ENCODE data around the gene ZNF212.

ZNF212 gene

DNA sequence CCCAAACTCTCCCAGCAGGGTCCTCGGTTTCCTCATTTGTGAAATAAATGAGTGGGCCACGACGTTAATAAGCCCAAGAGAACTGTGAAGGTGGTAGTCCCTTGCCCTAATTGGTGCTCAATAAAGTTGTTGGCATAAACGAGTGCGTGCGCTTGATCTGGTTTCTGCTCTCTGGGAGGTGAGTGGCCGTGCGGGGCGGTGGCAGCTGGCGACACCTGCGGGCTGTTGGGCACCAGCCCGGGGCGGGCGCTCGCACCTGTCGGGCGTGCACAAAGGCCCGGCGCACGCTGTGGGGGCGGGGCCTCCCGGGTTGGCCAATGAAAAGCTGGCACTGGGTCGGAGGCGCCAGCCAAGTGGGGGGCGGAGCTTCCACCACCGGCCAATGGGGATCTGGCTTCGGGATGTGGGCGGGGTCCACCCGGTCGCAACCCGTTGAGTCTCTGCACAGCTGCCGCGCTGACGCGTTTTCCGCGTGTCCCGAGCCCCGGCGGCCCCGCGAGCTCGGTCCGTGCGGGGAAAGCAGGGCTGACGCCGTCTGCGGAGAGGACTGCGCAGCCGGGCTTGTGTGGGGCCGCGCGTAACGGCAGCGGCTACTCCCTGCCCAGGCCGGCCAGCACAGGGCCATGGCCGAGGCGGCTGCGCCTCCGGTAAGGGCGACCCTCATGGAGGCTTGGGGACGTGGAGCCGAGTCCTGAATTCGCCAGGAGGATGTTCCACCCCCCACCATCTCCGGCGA lies 45.6 kb downstream of the ZNF212 start:
- DNase-seq (ENCODE audit: low read depth in 2 of 2), result peak; percentile 44 to 55

DNA sequence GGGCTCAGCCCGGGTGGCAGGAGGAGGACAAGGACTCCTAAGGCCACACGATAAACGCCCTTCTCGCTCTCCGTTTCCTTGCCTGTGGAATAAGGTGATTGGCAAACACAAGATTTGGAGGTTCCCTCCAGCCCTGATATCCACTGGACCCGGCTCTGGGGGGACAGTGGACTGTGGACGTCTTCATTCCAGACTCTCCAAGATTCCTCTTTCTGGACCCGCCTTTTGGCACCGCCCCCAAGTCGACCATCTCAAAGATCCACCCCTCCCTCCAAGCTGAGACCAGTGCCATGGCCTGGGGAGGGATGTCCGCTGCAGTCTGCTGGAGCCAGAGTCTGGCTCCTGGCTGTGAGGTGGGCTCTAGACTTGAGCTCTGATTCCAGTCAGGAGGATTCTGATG lies 46.2 kb downstream of the ZNF212 start:
- no peak for DNase-seq (ENCODE audit: low read depth in 2 of 2)

DNA sequence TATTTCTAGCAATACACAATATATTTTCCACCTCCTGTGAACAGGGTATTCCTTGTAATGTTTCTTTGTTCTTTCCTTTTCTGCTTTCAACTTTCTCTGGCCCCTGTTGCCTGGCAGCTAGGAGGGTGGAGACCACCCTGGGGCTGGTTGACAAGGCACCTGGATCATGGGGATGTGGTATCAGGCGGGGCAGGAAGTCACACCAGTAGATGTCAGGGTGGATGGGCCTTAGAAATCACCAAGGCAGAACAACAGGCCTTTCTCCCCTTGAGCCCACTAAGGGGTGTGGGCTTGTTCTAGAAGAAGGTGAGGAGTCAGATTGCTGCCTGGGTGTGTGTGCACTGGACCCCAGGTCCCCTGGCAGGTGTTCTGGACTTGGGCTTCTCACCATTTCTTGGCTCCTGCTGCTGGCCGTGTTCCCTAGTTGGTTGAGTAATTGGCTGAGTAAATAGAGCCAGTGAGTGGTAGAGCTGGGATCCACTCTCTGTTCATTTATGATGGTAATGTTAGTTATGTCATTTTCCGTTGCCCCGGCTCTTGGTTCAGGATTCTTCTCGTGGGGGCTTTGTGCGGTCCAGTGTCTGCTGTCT lies 47.5 kb downstream of the ZNF212 start:
- no peak for DNase-seq (ENCODE audit: low read depth in 2 of 2)

DNA sequence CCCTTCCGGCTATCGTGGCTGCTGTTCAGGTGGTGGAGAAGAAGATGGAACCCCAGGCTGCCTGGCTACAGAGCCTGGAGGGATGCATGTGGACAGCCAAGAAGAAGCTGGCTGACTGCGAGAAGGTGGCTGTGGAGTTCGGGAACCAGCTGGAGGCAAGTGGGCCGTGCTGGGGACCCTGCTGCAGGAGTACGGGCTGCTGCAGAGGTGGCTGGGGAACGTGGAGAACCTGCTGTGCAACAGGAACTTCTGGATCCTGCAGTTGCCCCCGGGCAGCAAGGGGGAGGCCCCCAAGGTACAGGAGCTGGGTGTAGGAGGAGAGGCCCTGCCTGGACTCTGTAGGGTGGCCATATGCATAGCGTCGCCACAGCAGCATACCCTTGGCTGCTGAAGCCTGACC lies 48.2 kb downstream of the ZNF212 start:
- DNase-seq (ENCODE audit: low read depth in 2 of 2), result no peak

DNA sequence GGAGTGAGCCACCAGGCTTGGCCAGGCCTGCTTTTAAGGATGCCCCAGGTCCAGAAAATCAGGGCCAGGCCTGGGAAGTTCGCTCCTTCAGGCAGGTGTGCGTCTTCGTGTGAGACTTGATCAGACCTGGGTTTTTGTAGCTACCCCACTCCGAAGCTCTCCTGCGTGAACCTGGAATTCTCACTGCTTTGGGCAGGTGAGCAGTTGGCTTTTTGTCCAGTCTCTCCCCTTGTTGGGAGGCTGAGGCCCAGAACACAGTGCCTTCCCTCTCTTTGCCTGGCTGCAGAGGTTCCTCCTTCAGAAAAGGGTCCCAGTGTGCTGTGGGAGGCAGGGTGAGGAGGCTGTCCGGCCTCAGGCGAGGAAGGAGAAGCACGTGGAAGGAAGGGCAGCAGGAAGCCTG lies 49.8 kb downstream of the ZNF212 start:
- no peak for DNase-seq (ENCODE audit: low read depth in 2 of 2)

DNA sequence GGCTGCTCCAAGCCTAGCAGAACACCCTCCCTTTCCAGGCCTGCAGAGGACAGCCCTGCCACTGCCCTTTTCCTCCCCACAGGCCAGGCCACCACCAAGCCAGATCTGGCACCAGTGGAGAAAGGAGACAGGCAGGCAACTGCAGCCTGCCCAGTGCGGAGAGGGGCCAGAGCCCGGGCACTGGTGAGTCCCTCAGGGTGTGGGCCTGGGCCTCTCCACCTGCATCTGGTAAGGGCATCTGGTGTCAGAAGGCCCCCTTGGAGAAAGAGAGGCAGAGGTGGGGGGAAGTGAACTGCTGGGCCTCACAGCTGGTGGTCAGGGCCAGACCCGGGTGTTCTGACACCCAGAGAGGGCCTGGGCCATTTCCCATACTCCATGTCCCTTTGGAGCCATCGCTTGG lies 50.4 kb downstream of the ZNF212 start:
- no peak for DNase-seq (ENCODE audit: low read depth in 2 of 2)

DNA sequence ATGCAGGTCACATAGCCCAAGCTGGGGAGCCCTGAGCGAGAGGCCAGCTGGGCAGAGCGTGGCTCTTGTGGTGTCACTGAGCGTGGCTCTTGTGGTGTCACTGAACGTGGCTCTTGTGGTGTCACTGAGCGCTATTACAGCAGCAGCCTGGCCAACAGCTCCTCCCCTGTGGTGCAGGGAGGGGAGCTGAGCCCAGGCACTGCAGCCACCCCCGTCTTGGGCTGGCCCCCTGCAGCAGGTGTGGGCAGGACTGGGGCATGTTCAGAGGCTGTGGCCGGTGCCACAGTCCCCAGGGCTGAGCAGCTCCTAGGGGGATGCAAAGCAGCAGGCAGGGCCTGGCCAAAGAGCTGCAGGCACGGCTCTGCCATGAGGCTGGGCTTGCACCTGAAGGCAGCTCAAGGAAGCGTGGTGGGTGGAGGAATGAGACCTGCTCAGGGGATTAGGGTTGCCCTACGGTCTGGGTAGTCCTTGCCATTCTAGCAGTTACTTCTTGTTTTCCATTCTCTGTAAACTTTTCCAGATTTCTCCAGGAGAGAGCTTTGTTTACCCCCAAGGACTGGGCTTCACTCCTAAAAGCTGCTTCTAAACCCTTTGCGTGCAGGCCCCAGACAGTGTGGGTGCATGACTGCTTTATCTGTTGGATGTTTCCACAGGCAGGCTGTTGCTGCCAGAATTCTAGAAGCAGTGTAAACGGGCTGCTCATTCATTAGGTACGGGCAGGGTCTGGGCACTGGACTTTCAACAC lies 51.8 kb downstream of the ZNF212 start:
- no peak for DNase-seq (ENCODE audit: low read depth in 2 of 2)

DNA sequence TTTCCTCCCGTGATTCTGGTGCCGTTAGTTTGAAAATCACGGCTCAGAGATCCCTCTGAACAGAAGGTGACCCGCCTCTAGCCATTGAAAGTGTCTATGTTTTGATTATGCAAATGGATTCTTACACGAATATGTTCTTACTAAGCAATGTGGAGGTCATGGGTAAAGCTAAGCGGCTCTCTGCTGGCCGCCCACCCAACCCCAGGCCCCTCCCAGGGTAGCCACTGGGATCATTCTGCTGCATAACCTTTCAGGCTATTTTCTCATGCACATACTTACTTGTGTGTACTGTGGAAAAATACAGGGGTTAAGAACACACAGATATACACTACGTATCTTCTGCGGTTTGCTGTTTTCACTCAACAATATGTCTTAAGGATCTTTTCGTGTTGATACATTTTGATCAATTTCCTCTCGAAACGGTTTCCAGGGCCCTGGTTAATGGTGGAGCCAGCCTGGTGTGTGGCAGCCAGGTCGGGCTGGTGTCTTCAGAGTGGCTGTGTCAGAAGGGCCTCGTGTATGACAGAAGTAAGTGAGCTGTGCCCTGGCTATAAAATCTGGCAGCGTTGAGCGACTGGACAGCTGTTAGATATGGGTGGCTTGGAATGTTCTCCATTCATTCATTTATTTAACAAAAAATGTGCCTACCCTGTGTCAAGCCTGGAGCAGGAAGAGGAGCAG lies 52.5 kb downstream of the ZNF212 start:
- no peak for DNase-seq (ENCODE audit: low read depth in 2 of 2)

DNA sequence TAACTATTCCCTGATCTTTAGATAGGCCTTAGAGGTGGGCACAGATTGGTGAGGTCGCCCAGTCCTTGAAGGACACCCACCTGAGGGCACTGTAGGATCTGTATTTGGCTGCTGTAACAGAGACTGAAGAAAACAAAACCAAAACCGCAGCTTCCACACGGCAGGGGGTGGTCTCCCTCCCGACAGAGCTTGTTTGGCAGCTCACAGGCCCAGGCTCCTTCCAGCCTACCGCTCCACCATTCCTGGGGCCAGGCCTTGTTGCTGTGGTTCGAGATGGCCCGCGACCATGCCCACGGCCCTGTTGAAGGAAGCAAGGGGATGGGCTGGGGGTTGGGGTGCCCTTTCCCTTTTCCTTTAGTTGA lies 53.0 kb downstream of the ZNF212 start:
- DNase-seq (ENCODE audit: low read depth in 2 of 2), result no peak

DNA sequence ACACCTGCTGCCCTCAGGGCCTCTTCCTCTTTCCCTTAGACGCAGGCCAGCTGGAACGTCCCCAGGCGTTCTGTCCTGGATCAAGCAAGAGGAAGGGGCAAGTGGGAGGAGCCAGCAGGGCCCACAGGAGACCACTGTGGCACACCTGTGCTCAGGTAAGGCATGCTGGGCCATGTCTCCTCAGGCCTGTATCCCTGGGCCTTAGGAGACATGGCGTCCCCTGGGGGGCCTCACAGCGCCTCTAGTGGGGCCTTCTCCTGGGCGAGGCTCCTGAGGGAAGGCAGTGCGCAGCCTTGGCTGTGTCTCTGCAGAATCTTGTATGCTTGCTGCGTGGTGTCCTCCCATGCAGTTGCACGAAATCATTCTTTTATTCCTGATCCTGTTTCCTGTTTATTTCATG lies 53.9 kb downstream of the ZNF212 start:
- no peak for DNase-seq (ENCODE audit: low read depth in 2 of 2)

DNA sequence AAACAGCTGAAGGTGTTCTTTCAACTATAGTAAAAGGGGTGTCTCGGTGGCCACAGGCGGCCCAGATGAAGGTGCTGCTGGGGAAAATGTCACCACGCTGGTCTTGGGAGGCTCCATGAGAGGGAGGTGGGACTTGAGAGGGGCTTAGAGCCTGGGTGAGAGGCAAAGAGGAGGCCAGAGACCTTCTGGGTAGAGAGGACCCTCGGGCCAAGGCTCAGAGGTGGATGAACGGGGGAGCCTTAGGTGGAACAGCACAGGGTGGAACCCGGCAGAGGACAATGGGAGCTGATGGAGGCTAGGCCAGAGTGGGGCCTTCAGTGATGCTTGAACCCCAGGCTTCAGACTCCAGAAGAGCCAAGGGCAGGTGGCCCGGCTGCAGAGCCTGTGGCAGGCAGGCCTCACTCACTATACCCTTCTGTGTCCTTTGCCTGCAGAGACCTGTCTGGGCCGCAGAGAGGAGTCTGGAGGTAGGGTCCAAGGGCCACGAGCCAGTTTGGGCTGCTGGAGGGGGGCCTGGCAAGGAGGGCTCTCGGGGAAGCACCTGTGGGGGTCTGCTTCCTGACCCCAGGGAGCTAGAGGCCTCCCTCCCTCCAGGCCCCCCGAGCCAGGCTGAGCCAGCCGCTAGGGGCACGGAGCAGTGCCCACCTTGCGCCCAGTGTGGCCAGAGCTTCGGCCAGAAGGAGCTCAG lies 54.6 kb downstream of the ZNF212 start:
- DNase-seq (ENCODE audit: low read depth in 2 of 2), result no peak

DNA sequence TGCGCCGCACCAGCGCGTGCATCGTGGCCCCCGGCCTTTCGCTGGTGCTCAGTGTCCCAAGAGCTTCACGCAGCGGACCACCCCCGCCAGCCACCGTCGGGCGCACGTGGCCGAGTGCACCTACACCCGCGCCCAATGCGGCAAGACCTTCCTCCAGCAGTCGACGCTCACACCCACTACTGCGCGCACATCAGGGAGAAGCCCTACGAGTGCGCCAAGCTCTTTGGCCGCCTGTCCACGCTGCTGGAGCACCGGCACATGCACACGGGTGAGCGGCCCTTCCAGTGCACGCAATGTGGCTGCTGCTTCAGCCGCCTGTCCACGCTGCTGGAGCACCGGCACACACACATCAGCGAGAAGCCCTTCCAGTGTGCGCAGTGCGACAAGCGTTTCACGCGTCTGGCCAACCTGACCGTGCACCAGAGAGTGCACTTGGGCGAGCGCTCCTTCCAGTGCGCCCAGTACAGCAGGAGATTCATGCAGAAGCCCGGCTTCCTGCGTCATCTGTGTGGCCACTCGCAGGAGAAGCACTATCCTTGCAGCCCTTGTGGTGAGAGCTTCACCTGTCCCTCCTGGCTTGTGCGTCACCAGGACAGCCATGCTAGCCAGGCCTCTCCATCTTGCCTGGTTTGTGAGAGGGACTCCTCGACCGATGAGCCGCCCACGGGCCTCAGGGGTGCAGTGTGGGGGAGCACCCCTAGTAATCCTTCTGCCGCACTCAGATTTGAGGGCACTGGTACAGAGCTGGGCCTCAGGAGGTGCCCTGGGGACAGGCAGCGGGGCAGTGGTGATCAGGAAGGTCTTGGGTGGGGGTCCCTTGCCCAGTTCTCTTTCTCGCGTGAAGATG lies 55.4 kb downstream of the ZNF212 start:
- DNase-seq (ENCODE audit: low read depth in 2 of 2), result no peak

DNA sequence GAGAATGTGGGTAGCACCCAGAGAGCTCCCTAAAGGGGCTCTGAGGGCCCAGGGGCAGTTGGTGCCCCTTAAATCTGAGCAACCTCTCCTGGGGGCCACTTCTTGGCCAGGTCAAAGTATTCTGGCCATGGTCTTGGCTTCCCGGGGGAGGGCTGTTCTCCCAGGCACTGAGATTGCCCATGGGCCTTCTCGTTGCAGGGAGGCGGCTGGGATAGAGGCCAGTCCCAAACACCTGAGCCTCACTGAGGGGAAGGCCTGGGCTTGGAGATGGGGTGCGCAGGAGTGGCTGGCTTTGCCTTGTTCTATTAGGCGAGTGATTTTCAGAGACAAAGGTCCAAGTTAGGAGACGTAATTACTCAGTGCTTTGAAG lies 56.0 kb downstream of the ZNF212 start:
- DNase-seq (ENCODE audit: low read depth in 2 of 2), result no peak

DNA sequence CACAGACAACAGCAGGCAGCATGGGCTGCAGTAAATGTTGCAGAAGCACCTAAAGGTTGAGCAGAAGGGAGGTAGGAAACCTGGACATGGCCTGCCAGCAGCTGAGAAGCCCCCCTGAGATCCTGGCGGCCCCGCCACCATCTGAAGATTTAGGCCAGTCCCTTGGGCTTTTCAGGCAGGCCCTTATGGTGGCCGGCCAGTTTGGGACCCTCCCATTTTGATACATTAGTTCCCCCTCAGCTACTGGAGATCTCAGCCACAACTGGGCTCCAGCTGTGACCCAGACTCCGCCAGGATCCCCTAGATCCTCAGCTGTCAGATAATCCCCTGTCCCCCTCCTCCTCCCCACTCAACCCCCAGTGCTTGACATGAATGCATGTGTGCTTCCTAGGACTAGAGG lies 56.9 kb downstream of the ZNF212 start:
- DNase-seq (ENCODE audit: low read depth in 2 of 2), result no peak

DNA sequence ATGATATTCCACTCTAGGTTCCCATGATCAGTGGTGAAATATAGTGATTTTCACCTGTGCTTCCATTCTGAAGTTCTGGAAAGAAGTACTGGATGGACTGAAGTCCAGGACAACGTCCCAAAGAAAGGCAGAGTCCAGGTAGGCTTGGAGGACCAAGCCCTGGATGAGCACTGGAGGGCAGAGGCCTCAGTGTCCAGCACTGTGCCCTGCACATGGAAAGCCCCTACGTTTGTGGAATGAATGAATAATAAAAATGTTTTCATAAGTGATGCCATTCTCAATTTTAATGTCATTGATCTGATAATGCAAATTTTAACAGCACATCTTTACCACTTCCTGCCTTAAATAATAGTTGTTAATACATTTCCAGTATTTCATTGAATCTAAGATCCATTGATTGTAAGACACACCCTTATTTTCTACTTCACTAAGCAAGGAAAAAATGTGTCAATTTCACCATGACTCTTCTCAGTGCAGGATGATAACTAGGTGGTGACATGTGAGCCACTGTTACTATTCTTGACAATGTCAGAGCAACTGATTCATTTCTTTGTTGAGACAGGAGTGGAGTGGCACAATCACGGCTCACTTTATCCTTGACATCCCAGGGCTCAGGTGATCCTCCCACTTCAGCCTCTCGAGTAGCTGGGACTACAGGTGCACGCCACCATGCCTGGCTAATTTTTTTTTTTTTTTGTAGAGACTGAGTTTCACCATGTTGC lies 57.7 kb downstream of the ZNF212 start:
- no peak for DNase-seq (ENCODE audit: low read depth in 2 of 2)

DNA sequence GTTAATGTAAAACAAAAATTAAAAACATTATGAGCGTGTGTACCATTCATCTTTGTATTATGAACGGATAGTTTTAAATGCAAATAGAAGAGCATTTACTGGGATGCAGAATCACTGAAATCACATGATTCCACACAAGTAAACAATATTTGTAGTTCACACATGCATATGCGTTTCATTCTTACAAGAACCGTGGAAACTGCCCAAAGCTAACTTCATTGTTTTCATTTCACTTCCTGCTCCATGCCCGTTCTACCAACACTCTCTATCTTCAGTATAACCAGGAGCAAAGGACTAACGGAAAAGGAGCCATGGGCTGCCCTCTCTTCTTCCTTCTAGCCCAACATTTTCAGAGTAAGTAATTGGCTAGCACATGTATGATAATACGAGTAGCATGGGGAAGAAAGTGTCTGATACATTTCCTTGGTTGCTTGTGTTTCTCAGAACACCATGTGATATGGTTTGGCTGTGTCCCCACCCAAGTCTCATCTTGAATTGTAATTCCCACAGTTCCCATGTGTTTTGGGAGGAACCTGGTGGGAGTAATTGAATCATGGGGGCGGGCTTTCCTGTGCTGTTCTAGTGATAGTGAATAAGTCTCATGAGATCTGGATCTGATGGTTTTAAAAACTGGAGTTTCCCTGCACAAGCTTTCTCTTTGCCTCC lies 61.3 kb downstream of the ZNF212 start:
- no peak for DNase-seq (ENCODE audit: low read depth in 2 of 2)

DNA sequence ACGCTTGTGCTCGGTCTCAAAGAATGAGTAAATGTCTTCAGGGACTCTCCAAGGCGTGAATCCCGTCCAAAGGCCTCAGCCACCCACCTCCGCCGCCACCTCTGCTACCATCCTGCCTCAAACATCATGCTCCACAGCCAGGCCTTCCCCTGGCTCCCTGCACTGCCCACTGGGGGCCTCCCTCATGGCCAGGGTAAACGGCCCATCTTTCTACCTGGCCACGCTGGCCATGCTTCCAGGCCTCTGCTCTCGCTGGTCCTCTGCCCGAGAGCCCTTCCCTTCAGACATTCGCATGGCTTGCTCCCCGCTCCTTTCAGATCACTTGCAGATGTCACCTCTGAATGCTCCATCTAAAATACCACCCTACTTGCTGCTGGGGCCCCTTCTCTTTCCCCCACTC lies 62.8 kb downstream of the ZNF212 start:
- DNase-seq (ENCODE audit: low read depth in 2 of 2), result no peak

DNA sequence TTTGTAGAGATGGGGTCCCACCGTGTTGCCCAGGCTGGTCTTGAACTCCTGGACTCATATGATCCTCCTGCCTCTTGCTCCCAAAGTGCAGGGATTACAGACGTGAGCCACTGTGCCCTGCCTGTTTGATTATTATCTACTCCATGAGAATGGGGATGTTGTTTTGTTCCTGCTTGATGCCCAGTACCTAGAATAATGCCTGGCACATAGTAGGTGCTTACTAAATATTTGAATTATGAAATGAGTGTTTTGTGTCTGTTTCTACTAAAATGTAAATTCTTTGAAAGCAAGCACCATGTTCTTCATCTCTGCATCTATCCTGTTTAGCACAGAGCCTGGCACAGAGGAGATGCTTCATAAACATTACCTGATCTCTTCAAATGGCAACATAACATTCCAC lies 63.4 kb downstream of the ZNF212 start:
- DNase-seq (ENCODE audit: low read depth in 2 of 2), result no peak

DNA sequence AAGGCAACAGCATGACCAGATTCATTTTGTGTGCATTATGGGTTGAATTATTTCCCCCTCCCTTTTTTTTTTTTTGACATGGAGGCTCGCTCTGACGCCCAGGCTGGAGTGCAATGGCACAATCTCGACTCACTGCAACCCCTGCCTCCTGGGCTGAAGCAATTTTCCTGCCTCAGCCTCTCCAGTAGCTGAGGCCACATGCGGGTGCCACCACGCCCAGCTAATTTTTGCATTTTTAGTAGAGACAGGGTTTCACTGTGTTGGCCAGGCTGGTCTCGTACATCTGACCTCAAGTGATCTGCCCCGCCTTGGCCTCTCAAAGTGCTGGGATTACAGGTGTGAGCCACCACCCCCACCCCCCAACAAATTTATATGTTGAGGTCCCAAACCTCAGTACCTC lies 64.6 kb downstream of the ZNF212 start:
- DNase-seq (ENCODE audit: low read depth in 2 of 2), result no peak

Measured in fibroblast of skin of left biceps (primary cell).